Dedifferentiated amniotic fluid mesenchymal stem cell (primary cell): ENCODE measurements around the gene THBD.

Experiments used
- DNase-seq: peaks from one replicate; pipeline ENCODE4 v3.0.0-alpha.2; 2016; ENCODE audit errors: extremely low spot score

THBD gene

DNA sequence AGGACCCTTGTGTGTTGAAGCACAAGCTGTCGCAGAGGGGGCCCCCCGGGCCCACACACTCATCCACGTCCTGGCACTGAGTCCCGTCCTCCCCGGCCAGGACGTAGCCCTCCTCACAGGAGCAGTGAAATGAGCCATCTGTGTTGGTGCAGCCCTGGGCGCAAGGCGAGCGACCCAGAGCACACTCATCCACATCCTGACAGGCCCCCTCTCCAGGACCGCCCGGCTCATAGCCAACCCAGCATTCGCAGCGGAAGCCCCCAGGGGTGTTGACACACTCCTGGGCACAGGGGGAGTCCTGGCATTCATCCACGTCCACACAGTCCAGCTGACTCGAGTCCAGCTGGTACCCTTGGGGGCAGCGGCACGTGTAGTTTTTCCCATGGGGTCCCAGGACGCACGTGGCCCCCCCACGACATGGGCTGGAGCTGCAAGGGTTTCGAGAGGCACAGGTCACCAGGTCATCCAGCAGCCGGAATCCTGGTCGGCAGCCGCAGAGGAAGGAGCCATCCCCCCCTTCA, 35.4 kb upstream of the THBD start:
- no peak for DNase-seq

DNA sequence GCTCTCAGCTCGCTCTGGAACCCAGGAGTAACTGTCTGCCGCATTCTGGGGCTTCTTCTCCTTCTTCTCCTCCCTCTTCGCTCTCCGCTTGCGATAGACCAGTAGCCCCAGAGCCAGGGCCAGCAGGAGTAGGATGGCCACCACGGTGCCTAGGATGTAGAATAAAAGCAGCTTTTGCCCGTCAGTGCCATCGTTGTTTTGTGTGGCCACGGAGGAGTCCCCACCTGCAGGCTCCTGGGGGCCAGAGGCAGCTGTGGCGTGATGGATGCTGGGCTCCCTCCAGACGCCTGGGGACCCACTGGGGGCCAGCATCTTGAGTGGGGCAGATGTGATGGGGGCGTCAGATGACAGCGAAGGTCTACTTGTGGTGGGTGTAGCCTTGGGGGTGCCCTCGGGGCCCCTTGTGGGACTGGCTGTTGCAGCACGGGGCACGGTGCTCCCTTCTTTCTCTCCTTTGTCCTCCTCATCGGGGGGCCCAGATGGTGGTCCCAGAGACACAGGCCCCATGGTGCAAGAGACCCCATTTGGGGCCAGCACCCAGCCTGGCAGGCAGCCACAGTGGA, 34.9 kb upstream of the THBD start:
- DNase-seq: no peak

DNA sequence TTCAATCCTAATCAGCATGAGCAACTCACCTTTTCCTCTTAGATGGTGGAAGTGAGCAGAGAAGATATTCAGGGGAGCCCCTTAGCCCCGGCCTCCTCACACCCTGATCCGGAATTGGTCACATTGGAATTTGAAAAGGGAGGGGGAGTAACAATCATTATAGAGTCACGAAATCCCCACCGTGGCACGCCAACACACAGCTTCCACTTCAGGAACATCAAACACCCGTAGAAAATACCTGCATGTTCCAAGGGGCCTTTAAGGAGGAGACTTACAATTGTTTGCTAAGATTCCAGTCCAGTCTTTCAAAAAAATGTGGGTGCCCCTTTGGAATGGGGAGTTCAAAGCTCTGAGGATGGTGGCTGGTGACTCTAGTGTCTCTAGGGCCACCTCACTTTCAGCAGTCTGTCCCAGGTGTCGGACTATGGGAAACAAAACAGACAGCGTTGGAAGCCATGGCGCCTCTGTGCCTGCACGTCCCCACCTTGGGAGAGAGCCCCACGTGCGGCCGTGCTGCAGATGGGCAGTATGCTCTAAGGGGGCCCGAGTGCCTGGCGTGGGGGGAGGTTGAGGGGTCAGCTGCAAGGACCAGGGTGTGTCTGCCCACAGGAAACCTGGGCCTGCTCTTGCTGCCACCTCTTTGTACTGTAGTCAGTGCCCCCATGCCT, 34.2 kb upstream of the THBD start:
- no peak for DNase-seq

DNA sequence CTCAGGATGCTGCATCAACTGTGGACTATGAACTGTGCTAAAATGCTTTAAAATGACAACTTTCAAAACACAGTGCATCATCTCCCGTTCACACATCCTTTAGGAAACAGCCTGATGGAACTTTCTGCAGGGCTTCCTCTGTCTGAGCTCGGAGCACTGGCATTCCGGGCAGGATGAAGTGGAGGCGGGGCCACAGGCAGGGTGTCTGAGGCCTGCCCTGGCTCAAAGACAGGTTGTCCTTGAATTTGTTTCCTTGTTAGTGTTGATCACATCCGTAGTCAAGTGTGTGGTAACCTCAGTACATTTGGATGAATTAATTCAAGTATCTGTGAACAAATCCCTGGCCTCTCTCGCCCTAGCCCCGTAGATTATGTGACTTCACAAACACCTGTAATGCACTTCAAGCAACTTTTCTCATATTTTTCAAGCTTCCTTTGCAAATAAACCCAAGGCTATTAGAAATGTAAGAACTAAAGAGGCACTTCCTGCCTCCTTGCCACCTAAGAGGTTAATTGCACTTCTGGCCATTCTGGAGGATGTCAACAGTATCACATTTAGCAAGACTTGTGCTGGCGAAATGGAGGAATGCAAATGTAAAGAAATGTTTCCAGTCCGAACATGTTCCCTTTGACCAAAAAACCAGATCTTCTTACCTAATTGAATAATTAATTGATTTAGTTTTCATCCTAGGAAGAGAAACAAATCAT, 33.5 kb upstream of the THBD start:
- DNase-seq: no peak

DNA sequence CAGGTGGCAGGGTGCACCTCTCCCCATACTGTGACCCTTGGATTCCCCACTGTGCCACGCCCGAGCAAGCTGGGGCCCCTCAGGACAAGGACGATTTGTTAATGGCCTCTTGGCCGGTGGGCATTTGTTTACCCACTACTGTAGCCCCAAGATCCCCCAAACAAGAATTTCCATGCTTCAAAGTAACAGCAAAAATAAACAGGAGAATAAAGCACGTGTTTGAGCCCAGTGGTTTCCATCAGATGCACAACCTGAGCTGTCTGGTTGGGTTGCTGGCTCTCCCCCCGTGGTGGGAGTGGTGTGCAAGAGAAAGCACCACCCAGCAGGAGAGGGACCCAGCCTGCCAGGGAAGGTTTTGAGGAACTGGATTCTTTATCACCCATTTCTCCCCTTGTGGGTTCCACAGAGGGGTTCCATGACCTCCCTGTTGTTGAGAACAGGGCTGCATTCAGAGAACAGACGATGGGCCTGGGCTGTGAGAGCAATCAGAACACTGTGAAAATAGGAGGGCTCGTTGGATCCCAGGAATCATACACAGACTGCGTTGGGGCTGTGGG, 31.9 kb upstream of the THBD start:
- no peak for DNase-seq

DNA sequence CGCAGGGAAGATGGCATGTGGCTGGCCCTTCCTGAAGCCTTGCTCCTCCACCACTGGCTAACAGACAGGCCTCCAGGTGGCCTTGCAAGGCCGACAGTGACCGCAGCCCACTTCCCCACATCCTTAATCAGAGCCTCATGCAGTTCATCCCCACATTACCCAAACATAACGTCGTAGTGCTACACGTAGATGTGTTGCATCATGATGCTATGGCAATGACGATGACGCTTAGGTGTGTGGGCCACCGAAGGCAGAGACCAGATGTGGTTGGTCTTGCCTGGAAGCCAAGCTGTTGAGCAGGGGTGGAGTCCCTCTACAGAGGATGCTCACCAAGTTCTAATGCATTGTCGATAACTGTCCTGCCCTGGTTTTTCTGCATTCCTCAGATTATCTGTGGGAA, 31.0 kb upstream of the THBD start:
- DNase-seq: no peak

DNA sequence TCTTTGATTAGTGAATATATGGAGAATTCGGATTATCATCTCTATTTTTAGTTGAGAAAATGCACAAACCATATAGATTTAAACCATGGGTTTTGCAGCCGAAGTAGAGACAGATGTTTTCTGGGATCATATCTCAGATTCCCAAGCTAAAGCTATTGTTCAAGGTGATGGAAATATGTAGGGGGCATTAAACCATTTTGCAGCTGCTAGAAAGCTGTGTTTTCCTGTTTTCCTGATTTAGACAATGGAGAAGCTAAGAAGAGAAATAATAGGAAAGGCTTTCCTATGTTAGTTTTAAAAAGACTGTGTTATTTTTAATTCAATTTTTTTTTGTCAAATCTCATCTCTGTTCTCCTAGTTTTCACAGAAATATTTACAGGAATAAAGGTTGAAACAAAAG, 30.5 kb upstream of the THBD start:
- no peak for DNase-seq

DNA sequence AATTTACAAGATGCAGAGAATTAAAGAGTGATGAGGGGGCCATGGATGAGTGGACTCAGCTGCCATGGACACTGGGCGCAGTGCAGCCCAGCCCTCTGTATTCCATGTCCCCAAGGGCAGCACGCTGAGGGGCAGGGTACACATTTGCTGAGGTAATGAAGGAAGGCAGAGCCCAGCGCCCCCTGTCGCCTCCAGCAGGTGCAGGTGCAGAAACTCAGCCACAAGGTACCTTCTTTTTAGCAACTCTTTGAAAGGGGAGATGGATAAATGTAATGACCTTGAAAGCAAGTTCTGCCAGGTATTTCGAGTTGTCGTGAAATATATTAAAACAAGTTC, 29.5 kb upstream of the THBD start:
- DNase-seq: no peak

DNA sequence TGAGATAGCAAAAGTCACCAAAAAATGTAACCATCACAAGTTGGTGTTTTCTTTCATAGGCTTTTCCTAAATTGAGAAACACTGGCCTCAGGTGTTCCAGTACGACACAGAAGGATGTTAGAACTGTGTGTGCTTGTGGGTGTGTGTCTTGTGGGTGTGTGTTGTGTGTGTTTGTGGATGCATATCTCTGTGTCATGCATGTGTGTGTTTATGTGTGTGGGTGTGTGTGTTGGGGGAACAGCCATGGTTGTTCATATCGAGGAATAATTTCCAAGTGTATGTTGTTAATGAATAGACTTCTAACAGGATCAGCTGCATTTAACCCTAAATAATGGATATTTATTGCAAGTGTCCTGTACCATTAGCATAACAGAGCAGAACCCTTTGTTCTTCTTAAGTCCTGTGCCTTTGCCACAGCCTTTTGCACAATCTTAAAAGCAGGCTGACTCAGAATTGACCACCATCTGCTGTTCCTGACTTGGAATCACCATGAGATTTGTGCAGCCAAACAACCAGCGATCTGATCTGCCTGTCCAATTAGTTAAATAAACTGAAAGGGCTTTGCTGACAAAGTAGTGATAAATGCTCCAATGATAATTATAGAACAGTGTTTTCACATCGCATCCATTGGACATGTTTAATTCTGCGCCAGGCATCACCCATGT, 29.0 kb upstream of the THBD start:
- no peak for DNase-seq

DNA sequence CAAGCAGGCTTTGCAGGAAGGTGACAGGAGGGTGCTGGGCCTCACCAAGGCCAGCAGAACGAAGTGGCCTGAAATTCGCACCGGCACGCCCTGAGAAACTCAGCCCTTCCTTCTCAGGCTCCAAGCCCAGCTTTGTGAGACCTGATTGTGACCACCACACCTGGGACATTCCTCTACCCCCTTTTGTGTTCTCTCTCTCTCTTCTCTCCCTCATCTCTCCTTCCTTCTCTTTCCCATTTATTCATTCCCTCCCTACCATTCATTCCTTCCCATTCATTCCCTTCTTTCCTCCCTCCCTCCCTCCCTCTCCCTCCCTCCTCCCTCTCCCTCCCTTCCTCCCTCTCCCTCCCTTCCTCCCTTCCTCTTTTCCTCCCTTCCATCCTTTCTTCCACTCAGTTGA, 27.8 kb upstream of the THBD start:
- no peak for DNase-seq

DNA sequence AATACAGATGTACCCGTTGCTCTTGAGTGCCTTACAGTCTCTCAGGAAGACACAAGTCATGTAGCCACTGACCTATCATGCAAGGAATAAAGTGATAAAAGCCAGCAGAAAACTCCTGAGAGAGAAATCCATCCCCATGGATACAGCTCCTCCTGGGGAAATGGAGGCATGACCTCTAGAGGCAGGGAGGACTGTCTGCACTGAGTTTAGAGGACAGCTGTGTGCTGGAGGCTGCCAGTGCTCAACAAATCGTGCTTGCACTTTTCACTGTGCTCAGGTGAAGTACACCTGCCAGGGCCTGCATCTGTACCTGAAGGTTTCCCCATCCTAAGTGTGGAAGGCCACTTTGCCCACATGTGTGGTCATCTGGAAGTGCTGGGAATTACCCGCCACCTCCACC, 24.6 kb upstream of the THBD start:
- DNase-seq: no peak

DNA sequence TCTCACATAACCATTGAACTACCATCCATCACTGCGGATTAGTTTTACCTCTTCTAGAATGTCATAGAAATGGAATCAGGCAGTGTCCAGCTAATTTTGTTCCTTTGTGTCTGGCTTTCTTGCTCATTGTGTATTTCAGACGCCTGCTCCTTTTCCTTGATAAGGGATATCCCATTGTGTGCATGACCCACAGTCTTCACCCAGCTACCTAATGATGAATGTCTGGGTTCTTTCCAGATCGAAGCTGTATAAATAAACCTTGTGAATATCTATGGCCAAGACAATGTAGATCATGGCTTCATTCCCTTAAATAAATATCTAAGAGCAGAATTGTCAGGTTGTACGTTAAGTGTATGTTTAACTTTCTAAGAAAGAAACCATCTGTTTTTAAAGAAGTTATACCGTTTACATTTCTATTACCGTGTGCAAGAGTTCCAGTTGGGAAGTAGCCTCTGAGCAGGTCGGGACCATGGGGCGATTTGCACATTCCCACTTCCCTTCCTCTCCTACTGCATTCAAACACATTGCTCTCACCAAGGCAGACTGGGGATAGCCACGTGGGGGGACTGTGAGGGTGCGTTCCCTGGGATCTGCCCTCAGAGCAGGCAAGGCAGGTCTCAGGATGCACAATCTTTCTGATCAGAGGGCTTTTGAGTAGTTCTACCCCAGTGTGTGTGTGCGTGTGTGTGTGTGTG, 23.6 kb upstream of the THBD start:
- DNase-seq: no peak

DNA sequence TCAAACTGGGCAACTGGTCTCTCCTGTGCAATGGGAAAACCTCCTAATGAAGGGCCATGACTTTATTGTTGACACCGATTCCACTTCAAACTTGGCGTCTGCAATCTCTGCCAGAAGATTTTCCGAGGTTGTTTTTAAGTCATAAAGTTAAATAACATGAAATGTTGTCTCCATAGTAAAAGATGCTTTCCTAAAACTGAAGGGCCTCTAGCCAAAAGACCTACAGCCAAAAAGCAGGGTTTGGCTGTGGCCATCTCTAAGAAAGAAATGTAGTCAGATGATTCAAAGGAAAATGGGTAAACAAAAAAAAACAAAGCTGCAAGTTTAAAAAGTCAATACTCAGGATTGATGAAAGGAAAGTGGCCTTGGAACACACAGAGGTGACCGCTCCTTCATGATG, 22.5 kb upstream of the THBD start:
- DNase-seq: no peak

DNA sequence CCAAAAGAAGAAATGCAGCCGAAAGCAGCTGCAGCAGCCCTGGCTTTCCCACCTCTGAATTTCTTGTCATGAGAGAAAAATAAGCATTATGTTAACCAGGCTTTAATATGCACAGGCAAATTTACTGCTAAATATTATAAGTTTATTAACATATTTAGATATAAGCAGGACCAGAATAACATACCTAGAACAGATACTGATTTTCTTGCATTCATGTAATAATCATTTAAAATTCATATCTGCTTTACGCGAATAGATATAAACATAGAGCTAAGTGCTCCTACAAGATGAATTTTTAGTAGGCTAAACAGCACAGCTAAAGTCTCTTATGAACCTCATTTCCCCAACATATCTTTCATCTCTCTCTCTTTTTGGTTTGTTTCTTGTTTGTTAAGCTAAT, 21.9 kb upstream of the THBD start:
- no peak for DNase-seq

DNA sequence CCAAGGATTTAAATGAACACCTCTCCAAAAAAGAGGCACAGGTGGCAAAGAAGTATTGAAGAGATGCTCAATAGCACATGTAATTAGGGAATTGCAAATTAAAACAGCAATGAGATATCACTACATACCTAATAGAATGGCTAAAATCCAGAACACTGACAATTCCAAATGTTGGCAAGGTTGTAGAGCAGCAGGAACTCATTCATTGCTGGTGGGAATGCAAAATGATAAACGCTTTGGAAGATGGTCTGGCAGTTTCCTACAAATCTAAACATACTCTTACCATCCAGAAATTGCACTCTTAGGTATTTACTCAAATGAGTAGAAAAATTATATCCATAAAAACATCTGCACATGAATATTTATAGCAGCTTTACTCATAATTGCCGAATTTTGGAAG, 19.6 kb upstream of the THBD start:
- DNase-seq: no peak

DNA sequence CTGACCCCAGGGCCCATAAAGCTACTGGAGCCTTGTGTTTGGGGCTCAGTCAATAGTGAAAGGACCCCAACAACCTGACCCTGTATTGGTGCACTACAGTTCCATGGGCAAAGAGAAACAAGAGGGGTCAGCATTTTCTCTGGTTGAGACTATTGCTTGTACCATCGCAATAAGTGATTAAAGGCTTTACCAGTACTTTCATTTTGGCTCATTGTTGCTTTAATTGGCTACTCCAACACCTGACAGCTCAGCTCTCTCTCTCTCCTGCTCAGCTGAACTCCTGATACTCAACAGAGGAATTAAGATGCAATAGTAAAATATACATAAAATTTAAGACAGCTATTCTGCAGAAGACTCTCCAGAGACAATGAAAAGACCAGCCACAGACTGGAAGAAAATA, 18.8 kb upstream of the THBD start:
- no peak for DNase-seq

DNA sequence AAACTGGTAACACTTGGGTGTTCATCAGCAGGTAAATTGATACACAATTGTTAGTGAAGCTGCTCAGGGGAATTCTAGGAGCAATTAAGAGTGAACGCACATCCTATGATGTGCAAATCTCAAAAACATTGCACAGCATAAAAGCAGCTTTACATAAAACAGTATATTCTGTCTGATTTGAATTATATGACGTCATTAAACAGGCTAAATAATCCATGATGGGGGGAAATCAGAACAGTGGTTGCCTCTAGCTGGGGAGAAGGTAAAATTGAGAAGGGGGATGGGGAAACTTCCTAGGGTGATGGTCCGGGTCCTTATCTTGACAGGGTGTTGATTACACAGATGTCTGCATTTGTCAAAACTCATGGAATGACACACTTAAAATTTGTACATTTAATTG, 17.3 kb upstream of the THBD start:
- DNase-seq: no peak

DNA sequence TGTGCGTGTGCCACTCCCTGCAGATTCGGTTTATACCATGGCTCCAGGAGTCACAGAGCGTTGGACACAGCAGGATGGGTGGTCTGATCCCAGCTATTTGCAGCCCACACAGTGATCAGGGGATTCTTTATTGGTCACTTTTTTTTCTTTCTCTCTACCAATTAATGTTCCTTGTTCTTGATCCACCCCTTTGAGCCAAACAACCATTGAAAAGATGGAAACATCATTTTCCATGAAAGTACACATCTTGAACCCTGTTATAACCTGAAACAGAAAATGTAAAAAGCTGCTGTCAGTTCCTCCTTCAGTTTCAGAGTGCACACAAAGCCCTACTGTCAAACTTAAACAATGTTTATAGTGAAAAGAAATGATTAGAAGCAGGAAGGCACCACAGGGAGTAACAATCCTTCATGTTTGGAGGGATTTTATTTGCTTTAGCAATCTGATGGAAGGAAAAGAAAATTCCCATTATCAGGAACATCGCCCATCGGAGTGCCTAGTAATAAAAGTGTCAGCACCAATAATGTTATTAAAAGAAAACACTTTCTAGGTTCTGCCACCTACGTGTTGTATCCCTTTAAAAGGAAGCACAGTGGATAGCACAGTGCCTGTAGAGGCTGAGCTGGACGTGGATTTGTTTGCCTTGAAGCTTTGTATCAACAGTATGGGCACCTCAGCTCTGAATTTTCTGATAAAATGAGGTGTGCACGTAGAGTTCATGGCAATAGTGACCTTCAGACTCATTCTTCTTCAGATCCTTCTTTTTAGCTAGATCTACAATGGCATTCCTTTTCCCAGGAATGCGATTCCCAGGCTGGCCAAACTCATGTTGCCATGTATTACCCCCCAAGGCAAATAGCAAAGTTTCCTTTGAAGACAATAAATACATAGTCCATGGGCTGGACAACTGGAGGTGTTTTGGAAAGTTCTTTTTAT, 16.1 kb upstream of the THBD start:
- no peak for DNase-seq

DNA sequence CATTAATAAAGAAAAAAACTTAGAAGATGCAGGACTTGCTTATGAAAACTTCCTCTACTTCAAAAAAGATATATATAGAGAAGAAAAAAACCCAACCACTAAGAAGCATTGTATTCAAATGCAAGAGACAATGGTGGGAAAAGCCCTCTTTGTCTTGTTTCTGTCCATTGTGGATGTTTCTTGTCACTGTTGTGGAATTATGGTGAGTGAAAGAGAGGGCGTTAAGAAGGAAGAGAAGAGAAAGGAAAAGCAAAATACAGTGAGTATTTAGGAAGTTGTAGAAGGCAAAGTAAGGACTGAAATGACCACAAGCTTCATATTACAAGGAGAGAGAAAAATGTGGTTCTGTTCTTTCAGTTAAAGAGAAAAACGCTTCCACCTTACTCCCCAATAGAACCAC, 14.1 kb upstream of the THBD start:
- DNase-seq: no peak

DNA sequence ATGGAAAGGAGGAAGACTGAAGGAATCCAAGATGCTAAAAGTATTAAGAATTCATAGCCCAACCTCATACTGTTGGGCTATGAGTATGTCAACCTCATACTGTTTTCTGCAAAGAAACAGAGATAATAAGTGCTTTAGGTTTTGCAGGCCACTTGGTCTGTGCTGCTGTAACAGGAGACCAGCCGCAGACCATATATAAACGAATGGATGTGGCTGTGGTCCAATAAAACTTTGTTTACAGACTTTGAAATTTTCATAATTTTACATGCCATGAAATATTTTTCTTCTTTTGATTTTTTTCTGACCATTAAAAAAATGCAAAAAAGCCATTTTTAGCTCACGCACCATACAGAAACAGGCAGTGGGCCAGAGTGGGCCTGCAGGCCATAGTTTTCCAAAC, 13.7 kb upstream of the THBD start:
- no peak for DNase-seq

DNA sequence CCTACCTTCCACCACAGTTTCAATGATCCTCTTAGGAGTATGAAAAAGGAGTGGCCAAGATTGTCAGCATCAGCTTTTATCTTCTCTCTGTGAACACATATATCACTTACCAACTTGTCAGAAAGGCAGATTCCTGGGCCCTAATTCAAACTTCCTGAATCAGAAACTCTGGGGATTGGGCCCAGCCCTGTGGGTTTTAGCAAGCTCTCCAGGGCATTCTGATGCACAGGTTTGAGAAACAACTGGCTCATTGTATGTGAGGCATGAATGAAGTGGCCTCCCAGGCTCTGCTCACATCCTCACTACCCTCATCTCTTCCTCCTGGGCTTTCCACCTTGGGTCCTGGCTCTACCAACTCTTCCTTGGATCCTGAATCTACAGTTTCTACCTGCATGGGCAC, 13.2 kb upstream of the THBD start:
- no peak for DNase-seq
